ENCODE data around the gene RAD18. TPM values are rescaled to one million over a fixed set of nuclear protein-coding genes. Genes with fewer than 3 reads are reported as not detected.
A peak's percentile ranks its signal among the peaks of the same experiment; 100 is the strongest.

Gene RAD18
- total RNA-seq, result 10 to 100 TPM; 13.7 to 18.5 (median 16.5) TPM
- 13.4 TPM for total RNA-seq (2013)
- total RNA-seq, result 11.0 to 72.1 (median 24.7) reads per million in 29 experiments

- H3K27me3 Mint-ChIP-seq, result peaks cover 2 to 3% of the 10 kb centered on the region in 2 donors
- H3K4me1 Mint-ChIP-seq, result peaks cover 27 to 42% (median 38%) of the 10 kb centered on the region in 3 donors
- H3K9me3 ChIP-seq, result no peaks in the 10 kb centered on the region
- H3K36me3 Mint-ChIP-seq, result peaks cover 4% of the 10 kb centered on the region
- H3K27ac Mint-ChIP-seq, result peak within 1 kb of the TSS; percentile 81 to 92
- peak within 1 kb of the TSS; percentile 90 to 98 for H3K4me3 ChIP-seq (ENCODE audit: control insufficient read depth in 1 of 2, extremely low read depth in 1 of 2, low read length in 1 of 2)
- ATAC-seq (replicated peaks in 1 of 4), result peak; percentile 91 to 97 (median 94)
- peak; percentile 78 to 95 (median 89) for DNase-seq
- peak within 1 kb of the TSS; percentile 93 to 98 (median 94) for H3K4me3 Mint-ChIP-seq
- H3K9me3 Mint-ChIP-seq, result no peaks in the 10 kb centered on the region
- peaks cover 9 to 13% of the 10 kb centered on the region in 2 experiments for H3K4me1 ChIP-seq (ENCODE audit: control insufficient read depth in 1 of 2, extremely low read depth in 1 of 2, insufficient read depth in 2 of 2, low read length in 2 of 2)
- H3K27ac ChIP-seq (ENCODE audit: low read length), result peak within 1 kb of the TSS; percentile 90
- no peaks in the 10 kb centered on the region for H3K36me3 ChIP-seq (ENCODE audit: control insufficient read depth in 2 of 2, extremely low read depth in 1 of 2, insufficient read depth in 1 of 2, low read length in 1 of 2)
- POLR2A ChIA-PET, result interaction anchor here (0.6 to 0.7 kb wide), 3 partner anchors 397 to 1327 kb away, joined by 3 read pairs; no protein-coding TSS in a partner anchor
- CTCF ChIA-PET, result no interaction called here
- peaks cover 0 to 6% of the 10 kb centered on the region in 2 experiments for H3K27me3 ChIP-seq (replicated peaks in 1 of 2; ENCODE audit: control insufficient read depth in 2 of 2, extremely low read depth in 1 of 2, insufficient read depth in 2 of 2, low read length in 1 of 2)
- 0% methylated on average over 34 of the region's 45 CpGs for WGBS (ENCODE audit: insufficient coverage)
Measured at GRCh38 chr3:8963137-8963853, at the start of gene RAD18. RAD18 (minus strand) TSS chr3:8963472; CDS start chr3:8963385, 87 bp downstream.

- Histone ChIP-seq H3K27ac (ENCODE audit: low read length) (no peak overlapping the region), H3K4me1 (ENCODE audit: control insufficient read depth in 1 of 2, extremely low read depth in 1 of 2, insufficient read depth in 2 of 2, low read length in 2 of 2) (peaks cover 0 to 5% of the 10 kb centered on the region in 2 experiments), H3K36me3 (ENCODE audit: control insufficient read depth in 2 of 2, extremely low read depth in 1 of 2, insufficient read depth in 1 of 2, low read length in 1 of 2) (peaks cover 0 to 7% of the 10 kb centered on the region in 2 donors), H3K4me3 (ENCODE audit: control insufficient read depth in 1 of 2, extremely low read depth in 1 of 2, low read length in 1 of 2) (no peak overlapping the region), H3K27me3 (replicated peaks in 1 of 2; ENCODE audit: control insufficient read depth in 2 of 2, extremely low read depth in 1 of 2, insufficient read depth in 2 of 2, low read length in 1 of 2) (no peaks in the 10 kb centered on the region), H3K9me3 (no peaks in the 10 kb centered on the region)
- no peak for DNase-seq
- Mint-ChIP-seq H3K4me1 (peaks cover 13 to 16% (median 13%) of the 10 kb centered on the region in 3 donors), H3K36me3 (peaks cover 6% of the 10 kb centered on the region), H3K27me3 (peaks cover 0 to 3% of the 10 kb centered on the region in 2 donors), H3K9me3 (no peaks in the 10 kb centered on the region), H3K4me3 (no peak overlapping the region), H3K27ac (no peak overlapping the region)
- CTCF ChIA-PET, result no interaction called here
- WGBS (ENCODE audit: insufficient coverage), result 100% methylated on average over 1 of the region's 2 CpGs
- POLR2A ChIA-PET, result interaction anchor here in 1 of 2 donors (0.6 to 0.7 kb wide), 2 partner anchors 387 to 478 kb away, joined by 3 to 11 read pairs; no protein-coding TSS in a partner anchor
- peak in 1 of 4 experiments; percentile 51 for ATAC-seq (replicated peaks in 1 of 4)
Measured at GRCh38 chr3:9012521-9012920, 49.2 kb upstream of the RAD18 start.

GRCh38 chr3:9009976-9010545 lies 46.8 kb upstream of the RAD18 start:
- peaks cover 13 to 16% (median 13%) of the 10 kb centered on the region in 3 donors for H3K4me1 Mint-ChIP-seq
- peaks cover 0 to 5% of the 10 kb centered on the region in 2 experiments for H3K4me1 ChIP-seq (ENCODE audit: control insufficient read depth in 1 of 2, extremely low read depth in 1 of 2, insufficient read depth in 2 of 2, low read length in 2 of 2)
- no peak overlapping the region for H3K4me3 Mint-ChIP-seq
- WGBS (ENCODE audit: insufficient coverage), result 85% methylated on average over 11 of the region's 11 CpGs
- no peaks in the 10 kb centered on the region for H3K9me3 Mint-ChIP-seq
- ChIA-PET POLR2A (no interaction called here), CTCF (no interaction called here)
- H3K36me3 Mint-ChIP-seq, result peaks cover 3% of the 10 kb centered on the region
- H3K9me3 ChIP-seq, result no peaks in the 10 kb centered on the region
- H3K4me3 ChIP-seq (ENCODE audit: control insufficient read depth in 1 of 2, extremely low read depth in 1 of 2, low read length in 1 of 2), result no peak overlapping the region
- H3K36me3 ChIP-seq (ENCODE audit: control insufficient read depth in 2 of 2, extremely low read depth in 1 of 2, insufficient read depth in 1 of 2, low read length in 1 of 2), result peaks cover 0 to 7% of the 10 kb centered on the region in 2 donors
- DNase-seq (no peak), ATAC-seq (replicated peaks in 1 of 4) (no peak)
- H3K27ac ChIP-seq (ENCODE audit: low read length), result no peak overlapping the region
- H3K27ac Mint-ChIP-seq, result no peak overlapping the region
- H3K27me3 ChIP-seq (replicated peaks in 1 of 2; ENCODE audit: control insufficient read depth in 2 of 2, extremely low read depth in 1 of 2, insufficient read depth in 2 of 2, low read length in 1 of 2), result no peaks in the 10 kb centered on the region
- peaks cover 0 to under 1% of the 10 kb centered on the region in 2 donors for H3K27me3 Mint-ChIP-seq

- H3K36me3 Mint-ChIP-seq, result peaks cover 2% of the 10 kb centered on the region
- H3K27ac Mint-ChIP-seq, result no peak overlapping the region
- H3K4me3 ChIP-seq (ENCODE audit: control insufficient read depth in 1 of 2, extremely low read depth in 1 of 2, low read length in 1 of 2), result no peak overlapping the region
- ATAC-seq (replicated peaks in 1 of 4) (no peak), DNase-seq (no peak)
- no peak overlapping the region for H3K27ac ChIP-seq (ENCODE audit: low read length)
- H3K27me3 Mint-ChIP-seq, result no peaks in the 10 kb centered on the region
- peaks cover 0 to 7% of the 10 kb centered on the region in 2 donors for H3K36me3 ChIP-seq (ENCODE audit: control insufficient read depth in 2 of 2, extremely low read depth in 1 of 2, insufficient read depth in 1 of 2, low read length in 1 of 2)
- POLR2A ChIA-PET, result interaction anchor here in 1 of 2 donors (0.6 kb wide), 1 partner anchor 226 kb away, joined by 4 read pairs; no protein-coding TSS in a partner anchor
- no peak overlapping the region for H3K4me3 Mint-ChIP-seq
- H3K4me1 Mint-ChIP-seq, result peaks cover 13 to 16% (median 13%) of the 10 kb centered on the region in 3 donors
- H3K9me3 Mint-ChIP-seq, result no peaks in the 10 kb centered on the region
- 82% methylated on average over 5 of the region's 6 CpGs for WGBS (ENCODE audit: insufficient coverage)
- no peaks in the 10 kb centered on the region for H3K9me3 ChIP-seq
- CTCF ChIA-PET, result no interaction called here
- H3K4me1 ChIP-seq (ENCODE audit: control insufficient read depth in 1 of 2, extremely low read depth in 1 of 2, insufficient read depth in 2 of 2, low read length in 2 of 2), result peaks cover 0 to 5% of the 10 kb centered on the region in 2 experiments
- no peaks in the 10 kb centered on the region for H3K27me3 ChIP-seq (replicated peaks in 1 of 2; ENCODE audit: control insufficient read depth in 2 of 2, extremely low read depth in 1 of 2, insufficient read depth in 2 of 2, low read length in 1 of 2)
Measured at GRCh38 chr3:9008550-9009255, 45.4 kb upstream of the RAD18 start.

- ATAC-seq (replicated peaks in 1 of 4) (no peak), DNase-seq (no peak)
- Histone ChIP-seq H3K4me3 (ENCODE audit: control insufficient read depth in 1 of 2, extremely low read depth in 1 of 2, low read length in 1 of 2) (no peak overlapping the region), H3K9me3 (no peaks in the 10 kb centered on the region), H3K27ac (ENCODE audit: low read length) (no peak overlapping the region), H3K4me1 (ENCODE audit: control insufficient read depth in 1 of 2, extremely low read depth in 1 of 2, insufficient read depth in 2 of 2, low read length in 2 of 2) (peaks cover 0 to 5% of the 10 kb centered on the region in 2 experiments), H3K36me3 (ENCODE audit: control insufficient read depth in 2 of 2, extremely low read depth in 1 of 2, insufficient read depth in 1 of 2, low read length in 1 of 2) (peaks cover 0 to 2% of the 10 kb centered on the region in 2 donors), H3K27me3 (replicated peaks in 1 of 2; ENCODE audit: control insufficient read depth in 2 of 2, extremely low read depth in 1 of 2, insufficient read depth in 2 of 2, low read length in 1 of 2) (no peaks in the 10 kb centered on the region)
- Mint-ChIP-seq H3K9me3 (no peaks in the 10 kb centered on the region), H3K36me3 (no peaks in the 10 kb centered on the region), H3K27ac (no peak overlapping the region), H3K27me3 (no peaks in the 10 kb centered on the region), H3K4me3 (no peak overlapping the region), H3K4me1 (peaks cover 13 to 15% (median 13%) of the 10 kb centered on the region in 3 donors)
- no CpG with 5 or more reads among the region's 2 CpGs for WGBS (ENCODE audit: insufficient coverage)
- POLR2A ChIA-PET, result interaction anchor here in 1 of 2 donors (0.6 kb wide), 1 partner anchor 227 kb away, joined by 4 read pairs; no protein-coding TSS in a partner anchor
- CTCF ChIA-PET, result no interaction called here
Measured at GRCh38 chr3:9007928-9008327, 44.7 kb upstream of the RAD18 start.

GRCh38 chr3:9007213-9007612 lies 43.9 kb upstream of the RAD18 start:
- no peak overlapping the region for H3K4me3 Mint-ChIP-seq
- H3K27me3 Mint-ChIP-seq, result no peaks in the 10 kb centered on the region
- H3K27ac ChIP-seq (ENCODE audit: low read length), result no peak overlapping the region
- H3K4me1 Mint-ChIP-seq, result peaks cover 8 to 10% (median 8%) of the 10 kb centered on the region in 3 donors
- ATAC-seq (replicated peaks in 1 of 4) (no peak), DNase-seq (no peak)
- ChIA-PET CTCF (no interaction called here), POLR2A (no interaction called here)
- H3K27me3 ChIP-seq (replicated peaks in 1 of 2; ENCODE audit: control insufficient read depth in 2 of 2, extremely low read depth in 1 of 2, insufficient read depth in 2 of 2, low read length in 1 of 2), result no peaks in the 10 kb centered on the region
- H3K9me3 Mint-ChIP-seq, result no peaks in the 10 kb centered on the region
- no peaks in the 10 kb centered on the region for H3K9me3 ChIP-seq
- WGBS (ENCODE audit: insufficient coverage), result 100% methylated on average over 1 of the region's 2 CpGs
- H3K36me3 ChIP-seq (ENCODE audit: control insufficient read depth in 2 of 2, extremely low read depth in 1 of 2, insufficient read depth in 1 of 2, low read length in 1 of 2), result peaks cover 0 to 2% of the 10 kb centered on the region in 2 donors
- H3K4me3 ChIP-seq (ENCODE audit: control insufficient read depth in 1 of 2, extremely low read depth in 1 of 2, low read length in 1 of 2), result no peak overlapping the region
- H3K36me3 Mint-ChIP-seq, result no peaks in the 10 kb centered on the region
- H3K27ac Mint-ChIP-seq, result no peak overlapping the region
- H3K4me1 ChIP-seq (ENCODE audit: control insufficient read depth in 1 of 2, extremely low read depth in 1 of 2, insufficient read depth in 2 of 2, low read length in 2 of 2), result peaks cover 0 to 2% of the 10 kb centered on the region in 2 experiments
